NOMO-1 treated with dmso at 0.1 percent for 144 hours (cell line): ENCODE data around the gene WDR1.
A peak's percentile ranks its signal among the peaks of the same experiment; 100 is the strongest.

Experiments
- DNase-seq: peaks from one replicate; lab custom pipeline; 2025; ENCODE audit not compliant: unreplicated experiment; lab: John Stamatoyannopoulos, UW

Gene WDR1

DNA sequence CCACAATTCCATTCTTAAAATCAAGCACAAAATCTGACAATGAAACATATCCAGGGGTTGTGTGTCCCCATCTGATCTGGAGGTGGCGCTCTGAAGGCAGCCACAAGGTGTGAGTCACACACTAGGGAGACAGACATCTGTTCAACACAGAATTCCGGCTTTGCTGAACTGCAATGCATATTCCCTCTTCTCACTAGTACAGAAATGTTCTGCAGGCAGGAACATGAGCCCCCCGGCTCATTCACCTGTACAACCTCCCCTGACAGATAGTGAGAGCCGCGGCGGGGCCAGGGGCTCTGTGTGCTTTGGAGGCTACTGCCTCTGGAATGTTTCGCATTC is 41.9 kb downstream of the WDR1 start:
- no peak for DNase-seq

GRCh38 chr4:10074076-10074766 is 42.4 kb downstream of the WDR1 start:
- DNase-seq, result no peak

DNA sequence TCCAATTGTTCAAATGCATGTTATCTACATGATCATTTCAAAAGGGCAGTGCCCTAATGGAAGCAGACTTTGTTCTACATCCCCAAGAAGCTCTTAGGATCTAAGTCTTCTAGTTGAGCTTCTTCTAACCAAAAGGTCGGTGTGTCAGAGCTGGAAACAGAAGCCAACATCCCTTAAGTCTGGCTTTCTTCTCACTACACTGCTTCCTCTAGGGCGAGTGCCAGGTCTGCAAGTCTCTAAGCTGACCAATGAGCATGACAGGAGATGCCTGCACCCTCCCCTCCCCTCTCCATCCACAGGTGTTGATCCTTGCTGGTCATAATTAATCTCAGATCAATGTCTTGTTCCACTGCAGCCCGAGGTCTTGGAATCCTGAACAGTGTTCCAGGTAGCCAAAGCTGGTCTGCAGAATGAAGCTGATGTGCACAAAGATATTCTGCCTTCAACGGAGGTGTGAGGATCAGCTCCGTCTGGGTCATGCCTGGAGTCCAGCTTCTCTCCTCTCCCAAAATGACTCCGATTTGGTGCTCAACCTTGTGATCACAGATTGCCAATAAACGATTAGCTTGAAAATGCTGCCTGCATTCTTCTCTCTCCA is 44.1 kb downstream of the WDR1 start:
- DNase-seq, result no peak

GRCh38 chr4:10069075-10069642 is 47.4 kb downstream of the WDR1 start:
- no peak for DNase-seq

DNA sequence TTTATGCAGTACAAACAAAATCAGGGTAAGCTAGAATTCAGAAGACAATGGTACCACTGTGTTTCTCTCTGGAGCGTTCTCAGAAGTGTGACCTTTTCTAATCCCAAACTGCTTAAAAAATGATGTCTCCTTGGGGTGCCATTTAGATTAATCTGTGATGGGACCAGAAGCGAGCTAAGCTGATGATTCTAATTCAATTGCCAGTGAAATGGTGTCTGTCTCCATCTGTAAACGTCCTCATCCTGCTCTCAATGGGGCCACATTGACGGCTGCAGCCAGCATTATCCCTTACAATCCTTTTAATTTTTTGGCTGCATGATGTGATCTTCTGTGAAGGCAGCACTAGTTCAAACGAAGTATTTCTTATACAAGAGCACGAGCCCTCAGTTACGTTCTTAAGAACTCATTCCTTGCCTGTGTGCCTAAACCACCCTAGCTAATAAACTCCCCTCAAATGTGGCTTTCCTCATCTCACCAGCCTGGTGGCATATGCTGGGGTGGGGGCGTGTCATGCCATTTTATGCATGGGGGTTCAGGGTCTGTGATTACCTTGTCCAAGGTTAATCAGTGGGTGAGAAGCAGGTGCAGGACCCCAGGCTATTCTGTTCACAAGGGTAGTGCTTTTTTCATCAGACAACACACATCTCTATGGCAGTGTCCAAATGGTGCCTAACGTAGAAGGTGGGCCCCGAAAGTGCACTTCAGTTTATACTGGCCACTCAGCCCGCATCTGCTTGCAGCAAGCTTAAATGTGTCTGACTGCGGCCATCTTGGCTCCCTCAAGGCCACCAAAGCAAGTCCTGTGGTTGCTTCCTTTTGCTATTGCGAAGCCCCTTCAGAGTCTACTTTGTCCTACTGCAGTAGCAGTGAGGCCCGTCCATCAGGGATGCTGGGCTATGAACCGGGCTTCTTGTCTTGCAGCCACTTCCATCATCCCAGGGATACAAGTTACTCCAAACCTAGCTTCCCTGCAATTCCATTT is 49.6 kb downstream of the WDR1 start:
- no peak for DNase-seq

GRCh38 chr4:10066206-10066605 is 50.4 kb downstream of the WDR1 start:
- DNase-seq, result no peak

GRCh38 chr4:10063544-10064300 is 52.9 kb downstream of the WDR1 start:
- peak; percentile 37 for DNase-seq

DNA sequence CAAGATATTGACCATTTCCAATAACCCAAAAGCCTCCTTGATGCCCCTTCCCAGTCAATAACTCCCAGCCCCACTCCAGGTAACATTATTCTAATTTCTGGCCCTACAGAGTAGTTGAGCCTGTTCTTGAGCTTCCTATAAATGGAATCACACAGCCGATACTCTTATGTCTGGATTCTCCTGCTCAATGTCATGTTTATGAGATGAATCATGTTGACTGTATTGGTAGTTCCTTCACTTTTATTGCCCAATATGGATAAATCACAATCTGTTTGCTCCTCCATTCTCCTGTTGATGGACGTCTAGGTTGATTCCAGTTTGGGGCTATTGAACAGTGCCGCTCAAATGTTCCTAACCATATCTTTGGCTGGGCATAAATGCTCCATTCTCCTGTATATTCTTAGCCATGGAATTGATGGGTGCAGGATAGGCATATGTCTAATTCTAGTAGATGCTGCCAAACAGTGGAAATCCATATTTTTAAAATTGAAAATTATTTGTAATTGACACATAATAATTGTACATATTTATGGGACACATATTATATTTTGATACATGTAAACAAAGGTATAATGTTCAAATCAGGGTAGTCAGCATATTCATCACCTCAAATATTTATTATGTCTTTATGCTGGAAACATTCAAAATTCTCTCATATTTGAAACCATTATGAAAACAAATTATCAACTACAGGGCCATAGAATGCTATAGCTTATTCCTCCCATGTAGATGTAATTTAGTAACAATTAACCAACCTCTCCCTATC is 54.8 kb downstream of the WDR1 start:
- DNase-seq, result no peak

DNA sequence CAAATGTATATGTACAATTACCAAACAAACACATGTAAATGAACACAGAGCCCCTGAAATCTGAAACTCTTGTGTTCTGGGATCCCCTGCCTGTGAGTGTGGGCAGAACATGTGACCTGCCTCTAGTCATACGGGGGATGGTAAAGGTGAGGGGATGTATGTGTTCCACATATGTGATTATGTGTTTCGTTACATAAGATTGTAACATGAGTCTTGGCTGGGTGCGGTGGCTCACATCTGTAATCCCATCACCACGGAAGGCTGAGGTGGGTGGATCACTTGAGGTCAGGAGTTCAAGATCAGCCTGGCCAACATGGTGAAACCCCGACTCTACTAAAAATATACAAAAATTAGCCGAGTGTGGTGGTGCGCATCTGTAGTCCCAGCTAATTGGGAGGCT is 58.2 kb downstream of the WDR1 start:
- no peak for DNase-seq

- DNase-seq, result no peak
Observed at GRCh38 chr4:10057023-10057395, 59.6 kb downstream of the WDR1 start.

GRCh38 chr4:10056334-10057022 is 60.1 kb downstream of the WDR1 start:
- DNase-seq, result no peak

DNA sequence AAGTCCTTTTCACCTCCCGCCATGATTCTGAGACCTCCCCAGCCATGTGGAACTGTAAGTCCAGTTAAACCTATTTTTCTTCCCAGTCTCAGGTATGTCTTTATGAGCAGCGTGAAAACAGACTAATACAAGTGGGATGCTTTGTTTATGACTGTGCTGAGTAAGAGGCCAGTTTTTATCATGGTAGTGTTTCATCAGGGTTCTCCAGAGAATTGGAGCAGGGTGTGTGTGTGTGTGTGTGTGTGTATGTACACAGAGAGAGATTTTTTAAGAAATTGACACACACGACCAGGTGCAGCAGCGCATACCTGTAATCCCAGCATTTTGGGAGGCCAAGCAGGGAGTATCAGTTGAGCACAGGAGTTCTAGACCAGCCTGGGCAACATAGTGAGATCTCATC is 60.7 kb downstream of the WDR1 start:
- no peak for DNase-seq

DNA sequence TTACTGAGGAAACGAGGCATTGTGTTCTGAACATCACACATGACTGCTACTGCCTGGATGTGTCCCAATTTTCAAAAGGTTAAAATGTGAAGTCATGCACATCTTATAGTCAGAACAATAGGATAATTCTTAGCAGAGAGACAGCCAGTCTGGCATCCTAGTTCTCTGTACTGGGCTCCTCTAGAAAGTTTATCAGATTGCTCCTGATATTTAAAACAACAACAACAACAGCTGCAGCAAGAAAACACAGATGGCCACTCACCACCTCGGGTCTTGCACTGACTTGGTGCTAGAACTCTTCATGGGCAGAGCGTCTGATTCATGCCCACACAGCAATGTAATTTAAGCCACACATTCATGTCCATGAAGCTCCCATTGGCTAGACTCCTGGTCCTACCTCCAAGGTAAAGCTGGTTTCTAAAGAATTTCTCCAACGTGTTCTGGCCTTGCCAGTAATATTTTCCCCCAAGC is 62.0 kb downstream of the WDR1 start:
- no peak for DNase-seq

- DNase-seq, result no peak
Observed at GRCh38 chr4:10053635-10054453, 62.8 kb downstream of the WDR1 start.

GRCh38 chr4:10051517-10052135 is 65.0 kb downstream of the WDR1 start:
- DNase-seq, result no peak

DNA sequence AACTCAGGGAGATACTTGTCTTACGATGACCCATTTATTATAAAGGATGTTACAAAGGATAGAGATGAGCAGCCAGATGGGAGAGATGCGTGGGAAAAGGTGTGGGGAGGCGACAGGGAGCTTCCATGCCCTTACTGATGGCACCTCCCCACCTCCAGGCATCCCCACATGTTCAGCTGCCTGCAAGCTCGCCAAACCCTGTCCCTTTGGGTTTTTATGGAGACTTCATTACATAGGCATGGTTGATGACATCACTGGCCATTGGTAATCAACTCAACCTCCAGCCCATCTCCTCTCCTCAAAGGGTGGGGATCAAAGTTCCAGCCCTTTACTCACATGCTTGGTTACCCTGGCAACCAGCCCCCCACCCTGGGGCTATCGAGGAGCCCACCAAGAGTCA is 65.9 kb downstream of the WDR1 start:
- DNase-seq, result no peak

DNA sequence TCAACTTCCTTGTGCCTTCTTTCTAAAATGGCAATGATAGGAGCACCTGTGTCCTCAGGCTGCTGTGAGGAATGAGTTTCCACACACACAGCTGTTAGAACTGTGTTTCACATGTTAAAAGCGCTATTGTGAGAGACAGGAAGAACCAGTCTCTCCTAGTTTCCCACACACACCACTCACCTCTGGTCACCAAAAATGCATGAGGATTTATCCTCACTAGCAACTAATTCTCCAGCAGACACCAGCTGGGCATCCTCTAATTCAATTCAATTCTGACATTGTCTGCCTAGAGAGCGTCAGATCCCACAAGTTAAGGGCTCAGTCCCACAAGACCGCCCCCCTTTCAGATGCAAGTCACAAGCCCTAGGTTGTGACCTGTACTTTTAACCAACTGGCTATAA is 66.3 kb downstream of the WDR1 start:
- DNase-seq, result no peak
